ENCODE data around the gene OBSCN.

The OBSCN gene

DNA sequence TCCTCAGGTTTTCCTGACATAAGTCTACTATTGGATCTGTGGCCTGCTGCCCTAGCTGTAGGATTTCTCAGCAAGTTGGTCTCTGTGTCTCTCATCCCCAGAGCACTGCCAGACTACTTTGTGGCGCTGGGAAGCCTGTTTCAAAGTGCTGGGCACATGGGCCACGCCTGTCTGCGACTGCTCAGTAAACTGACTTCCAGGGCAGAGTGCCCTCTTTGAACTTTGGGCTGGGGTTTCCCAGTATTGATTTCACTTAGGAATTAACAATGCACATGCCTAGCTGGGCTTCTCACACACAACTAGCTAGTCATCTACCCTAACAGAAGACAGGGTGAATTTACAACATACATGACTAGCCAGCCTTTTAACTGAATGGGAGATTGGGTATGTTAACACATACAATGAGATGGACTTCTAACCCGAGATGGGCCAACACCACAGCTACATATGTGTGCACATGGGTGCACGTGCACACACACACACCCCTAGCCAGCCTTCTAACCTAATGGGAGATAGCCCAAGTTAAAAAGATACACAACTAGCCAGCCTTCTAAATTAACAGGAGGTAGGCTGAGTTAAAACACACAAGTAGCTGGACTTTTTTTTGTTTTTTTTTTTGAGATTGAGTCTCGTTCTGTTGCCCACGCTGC is 215.7 kb downstream of the OBSCN start:
- no peak for DNase-seq

DNA sequence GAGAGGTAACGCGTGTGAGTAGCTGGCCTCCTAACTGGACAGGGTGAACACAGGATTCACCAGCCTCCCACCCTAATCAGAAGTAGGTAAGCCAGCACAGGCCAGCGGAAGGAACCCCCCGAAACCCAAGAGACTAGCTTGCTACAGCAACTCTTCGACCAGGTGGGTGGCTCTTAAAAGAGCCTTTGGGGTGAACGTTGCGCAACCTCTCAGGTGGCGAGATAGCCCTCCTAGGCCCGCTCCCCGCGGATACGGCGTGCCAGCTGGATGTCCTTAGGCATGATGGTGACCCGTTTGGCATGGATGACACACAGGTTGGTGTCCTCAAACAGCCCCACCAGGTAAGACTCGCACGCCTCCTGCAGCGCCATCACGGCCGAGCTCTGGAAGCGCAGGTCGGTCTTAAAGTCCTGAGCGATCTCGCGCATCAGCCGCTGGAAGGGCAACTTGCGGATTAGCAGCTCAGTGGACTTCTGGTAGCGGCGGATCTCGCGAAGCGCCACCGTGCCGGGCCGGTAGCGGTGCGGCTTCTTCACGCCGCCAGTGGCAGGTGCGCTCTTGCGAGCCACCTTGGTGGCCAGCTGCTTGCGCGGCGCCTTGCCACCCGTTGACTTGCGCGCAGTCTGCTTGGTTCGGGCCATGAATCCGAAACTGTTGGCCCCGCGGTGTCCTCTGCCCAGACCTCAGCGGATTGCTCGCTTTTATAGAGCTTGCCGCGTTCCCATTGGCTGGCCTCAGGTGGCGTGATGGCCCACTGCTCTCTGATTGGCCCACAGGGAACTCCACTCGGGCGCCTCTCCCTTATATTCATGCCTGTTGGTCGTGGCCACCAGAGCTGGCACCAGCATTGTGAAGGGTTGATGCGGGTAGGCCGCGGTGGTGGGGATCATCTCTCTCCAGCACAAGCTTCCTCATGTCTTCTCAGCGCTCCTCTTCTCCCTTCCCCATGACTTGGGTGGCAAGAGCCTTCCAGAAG is 217.1 kb downstream of the OBSCN start:
- DNase-seq: no peak

DNA sequence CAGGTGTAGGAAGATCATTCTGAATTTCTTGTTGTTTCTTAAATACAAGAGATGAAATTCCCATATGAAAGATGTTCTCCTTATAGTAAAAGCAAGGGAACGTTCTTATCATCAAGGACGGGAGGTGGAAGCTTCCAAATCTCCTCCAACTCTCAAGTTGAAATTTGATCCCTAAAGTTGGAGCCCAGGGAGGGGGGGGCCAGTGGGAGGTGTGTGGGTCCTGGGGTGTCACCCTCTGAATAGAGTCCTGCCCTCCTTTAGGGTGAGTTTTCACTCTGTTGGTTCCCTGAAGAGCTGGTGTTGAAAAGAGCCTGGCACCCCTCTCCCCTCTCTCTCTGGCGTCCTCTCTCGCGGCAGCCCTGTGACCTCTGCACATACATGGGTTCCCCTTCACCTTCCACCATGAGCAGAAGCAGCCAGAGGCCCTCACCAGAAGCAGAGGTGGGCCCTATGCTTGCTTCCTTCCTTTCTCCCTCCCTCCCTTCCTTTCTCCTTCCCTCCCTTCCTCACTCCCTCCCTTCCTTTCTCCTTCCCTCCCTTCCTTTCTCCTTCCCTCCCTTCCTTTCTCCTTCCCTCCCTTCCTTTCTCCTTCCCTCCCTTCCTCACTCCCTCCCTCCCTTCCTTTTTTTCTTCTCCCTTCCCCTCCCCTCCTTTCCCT is 218.8 kb downstream of the OBSCN start:
- DNase-seq: no peak

DNA sequence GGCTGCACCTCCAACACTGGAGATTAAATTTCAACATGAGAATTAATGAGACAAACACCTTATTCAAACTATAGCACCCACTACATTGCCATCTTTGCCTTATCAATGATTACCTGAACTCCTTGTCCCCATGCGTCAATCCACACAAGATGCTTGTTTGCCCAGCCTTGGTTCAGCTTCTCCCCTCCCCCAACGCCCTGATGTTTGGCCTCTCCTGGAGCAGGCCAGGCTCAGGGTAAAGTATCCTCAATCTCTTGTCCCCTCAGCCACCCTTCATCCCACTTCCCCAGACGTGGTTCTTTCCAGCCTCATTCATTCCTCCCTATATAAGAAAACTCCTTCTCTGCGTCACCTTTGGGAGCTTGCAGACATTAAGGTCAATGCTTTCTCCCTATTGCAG is 220.6 kb downstream of the OBSCN start:
- no peak for DNase-seq
